GM23338 (cell line): Measurements from ENCODE around the gene LCLAT1. TPM values are rescaled to one million over a fixed set of nuclear protein-coding genes. Genes with fewer than 3 reads are reported as not detected.

Source experiments
- ATAC-seq: fragments of 200-7000 bp; cut with Tn5 transposase; 3 replicates; pipeline ENCODE4 v1.9.1; 2020
- DNase-seq: peaks from one replicate; pipeline ENCODE4 v3.0.0-alpha.2; 2015; ENCODE audit warnings: low spot score
- H2AFZ ChIP-seq: fragments of 200-600 bp; sonication (generic); 2 replicates; pipeline ENCODE4 v1.8.0; 2016; ENCODE audit warnings: antibody characterized with exemption, mild to moderate bottlenecking, moderate library complexity
- H3F3A ChIP-seq: fragments of 200-600 bp; sonication (generic); replicated peaks from 2 replicates; pipeline ENCODE4 v1.8.0; 2017; ENCODE audit warnings: antibody characterized with exemption, mixed run types, low read depth
- H3K27ac ChIP-seq: fragments of 200-600 bp; sonication (generic); 2 replicates; pipeline ENCODE4 v1.6.1; 2016; ENCODE audit warnings: low read depth
- H3K27me3 ChIP-seq: fragments of 200-600 bp; sonication (generic); 2 replicates; pipeline ENCODE4 v1.8.0; 2016; ENCODE audit warnings: mild to moderate bottlenecking, mixed run types, moderate library complexity; ENCODE audit not compliant: insufficient read depth
- H3K36me3 ChIP-seq: fragments of 200-600 bp; sonication (generic); 2 replicates; pipeline ENCODE4 v1.8.0; 2016; ENCODE audit warnings: mild to moderate bottlenecking; ENCODE audit not compliant: insufficient read depth
- H3K4me1 ChIP-seq: fragments of 200-600 bp; sonication (generic); 2 replicates; pipeline ENCODE4 v1.8.0; 2016; ENCODE audit warnings: mild to moderate bottlenecking, moderate library complexity; ENCODE audit not compliant: insufficient read depth
- H3K4me2 ChIP-seq: fragments of 200-600 bp; sonication (generic); 2 replicates; pipeline ENCODE4 v1.7.1; 2017; ENCODE audit warnings: mixed run types
- H3K4me3 ChIP-seq: fragments of 200-600 bp; sonication (generic); 2 replicates; pipeline ENCODE4 v1.6.1; 2016; ENCODE audit warnings: mixed run types
- H3K79me2 ChIP-seq: fragments of 200-600 bp; sonication (generic); replicated peaks from 2 replicates; pipeline ENCODE4 v1.8.0; 2017; ENCODE audit warnings: mild to moderate bottlenecking; ENCODE audit not compliant: insufficient read depth
- H3K9me2 ChIP-seq: fragments of 200-600 bp; sonication (generic); 2 replicates; pipeline ENCODE4 v1.8.0; 2017; ENCODE audit not compliant: insufficient read depth
- H4K20me1 ChIP-seq: fragments of 200-600 bp; sonication (generic); replicated peaks from 2 replicates; pipeline ENCODE4 v1.8.0; 2017; ENCODE audit warnings: mild to moderate bottlenecking; ENCODE audit not compliant: insufficient read depth
- H3K27ac Mint-ChIP-seq: 2 replicates; pipeline ENCODE4 v1.8.0; 2020; ENCODE audit warnings: inconsistent platforms, mild to moderate bottlenecking, moderate library complexity, mixed read lengths
- H3K27me3 Mint-ChIP-seq: 3 replicates; pipeline ENCODE4 v1.8.0; 2022; ENCODE audit warnings: low read depth, mild to moderate bottlenecking, moderate library complexity, mixed read lengths, inconsistent platforms; ENCODE audit not compliant: insufficient read depth, poor library complexity
- H3K36me3 Mint-ChIP-seq: 3 replicates; pipeline ENCODE4 v1.8.0; 2021; ENCODE audit warnings: low read depth, mild to moderate bottlenecking, inconsistent platforms, moderate library complexity, mixed read lengths
- H3K4me1 Mint-ChIP-seq: 3 replicates; pipeline ENCODE4 v1.8.0; 2020; ENCODE audit warnings: mild to moderate bottlenecking, inconsistent platforms, mixed read lengths
- H3K4me3 Mint-ChIP-seq: 3 replicates; pipeline ENCODE4 v1.8.0; 2021; ENCODE audit warnings: moderate library complexity, mild to moderate bottlenecking, inconsistent platforms, mixed read lengths
- H3K9me3 Mint-ChIP-seq: 3 replicates; pipeline ENCODE4 v1.8.0; 2020; ENCODE audit warnings: moderate library complexity, mild to moderate bottlenecking, inconsistent platforms, mixed read lengths
- CREB1 ChIP-seq: fragments of 250-450 bp; sonication (Bioruptor Pico); IDR thresholded peaks from 2 replicates; pipeline ENCODE4 v1.5.0; 2020; ENCODE audit warnings: low read depth, mild to moderate bottlenecking, moderate library complexity
- CTCF ChIP-seq, 2 experiments: fragments of 200-600 bp in 1 of 2; sonication (generic) in 1 of 2; conservative IDR thresholded peaks; 2 replicates each; pipeline versions ENCODE4 v1.5.1 to v1.6.1; 2016 to 2017; ENCODE audit warnings: antibody characterized with exemption in 2 of 2, low read depth in 2 of 2, mild to moderate bottlenecking in 2 of 2, moderate library complexity in 1 of 2
- ETS1 ChIP-seq: IDR thresholded peaks from 2 replicates; pipeline ENCODE4 v1.6.1; 2016; ENCODE audit warnings: antibody characterized with exemption
- EZH2 ChIP-seq: fragments of 200-600 bp; sonication (generic); IDR thresholded peaks from one replicate; pipeline ENCODE4 v1.8.0; 2017; ENCODE audit warnings: antibody characterized with exemption, mild to moderate bottlenecking, low read depth; ENCODE audit not compliant: unreplicated experiment
- EZH2phosphoT487 ChIP-seq: fragments of 200-600 bp; sonication (generic); IDR thresholded peaks from one replicate; pipeline ENCODE4 v1.8.1; 2018; ENCODE audit warnings: antibody characterized with exemption; ENCODE audit not compliant: unreplicated experiment
- JUNB ChIP-seq: IDR thresholded peaks from one replicate; pipeline ENCODE4 v1.6.1; 2016; ENCODE audit warnings: antibody characterized with exemption; ENCODE audit not compliant: unreplicated experiment
- NANOG ChIP-seq: IDR thresholded peaks from 2 replicates; pipeline ENCODE4 v1.6.1; 2016; ENCODE audit warnings: antibody characterized with exemption, borderline replicate concordance
- STAT1 ChIP-seq: IDR thresholded peaks from one replicate; pipeline ENCODE4 v1.6.1; 2016; ENCODE audit warnings: antibody characterized with exemption; ENCODE audit not compliant: unreplicated experiment
- ZNF114 ChIP-seq: fragments of 250-450 bp; sonication (Bioruptor Pico); IDR thresholded peaks from 2 replicates; pipeline ENCODE4 v1.5.0; 2020; ENCODE audit warnings: mild to moderate bottlenecking, moderate library complexity
- ZNF462 ChIP-seq: fragments of 250-450 bp; sonication (Bioruptor Pico); IDR thresholded peaks from 2 replicates; pipeline ENCODE4 v1.5.0; 2020; ENCODE audit warnings: mild to moderate bottlenecking, moderate library complexity
- polyA plus RNA-seq: library from polyadenylated mRNA; unstranded; fragments of >200 nt; fragmentation: Nextera tagmentation; extraction: Ambion mirVana; gene quantifications from 2 replicates; pipeline ENCODE4 v1.2.1, GENCODE V29; 2016
- total RNA-seq: library from RNA; depleted of rRNA; stranded (reverse); fragments of >200 nt; shearing (Covaris generic); gene quantifications from 2 replicates; pipeline ENCODE4 v1.2.3, GENCODE V29; 2014

LCLAT1 gene
- total and polyA plus RNA-seq, 2 experiments from 2014 or later = 11.5 to 30.1 TPM

- H2AFZ ChIP-seq = no peak overlapping the region
- TF ChIP-seq EZH2 (no peak), EZH2phosphoT487 (no peak), STAT1 (no peak), ETS1 (no peak), ZNF462 (CRISPR knock-in tag) (no peak), ZNF114 (CRISPR knock-in tag) (no peak), JUNB (no peak), NANOG (no peak), CTCF (conservative IDR thresholded peaks at IDR 0.05; ENCODE audit: low read depth in 2 of 2) (no peak), CREB1 (CRISPR knock-in tag) (no peak)
- H3K27ac ChIP-seq = no peak overlapping the region
- H3K79me2 ChIP-seq = no peaks in the 10 kb centered on the region
- no peak for DNase-seq
- no peaks in the 10 kb centered on the region for H3K27me3 ChIP-seq
- H3K4me2 ChIP-seq = no peak overlapping the region
- no peak for ATAC-seq
- Mint-ChIP-seq H3K36me3 (no peaks in the 10 kb centered on the region; the same call in 2 of the 3 replicates), H3K4me3 (no peak overlapping the region), H3K4me1 (peaks cover 21% of the 10 kb centered on the region), H3K27ac (no peak overlapping the region), H3K27me3 (peaks cover 1% of the 10 kb centered on the region), H3K9me3 (no peaks in the 10 kb centered on the region)
- no peaks in the 10 kb centered on the region for H3F3A ChIP-seq
- H3K4me3 ChIP-seq = no peak overlapping the region
- peaks cover 29% of the 10 kb centered on the region; the same call in 1 of the 2 replicates for H3K9me2 ChIP-seq
- no peaks in the 10 kb centered on the region for H4K20me1 ChIP-seq
- H3K4me1 ChIP-seq = peaks cover 8% of the 10 kb centered on the region; the same call in 1 of the 2 replicates
- H3K36me3 ChIP-seq = no peaks in the 10 kb centered on the region
These were observed 206.8 kb downstream of the LCLAT1 start for GRCh38 chr2:30653847-30654246.
